Stomach (tissue), 9 donors: ENCODE measurements around the gene FRMD8. TPM values are rescaled to one million over a fixed set of nuclear protein-coding genes. Genes with fewer than 3 reads are reported as not detected.

Experiments
- DNase-seq, 2 donors: peaks; one replicate each; pipeline versions ENCODE4 v3.0.0 to v3.0.0-alpha.2; 2013 to 2019
- H3K27ac ChIP-seq, 5 donors: fragments of 200-600 bp in 4 of 5; sonication (generic) in 4 of 5; one replicate each; pipeline ENCODE4 v1.5.1; 2013 to 2019; ENCODE audit warnings: mild to moderate bottlenecking in 1 of 5, moderate library complexity in 1 of 5
- H3K27me3 ChIP-seq, 3 donors: fragments of 200-600 bp; sonication (generic); one replicate each; pipeline ENCODE4 v1.5.1; 2017 to 2019; ENCODE audit warnings: mixed run types in 1 of 3
- H3K36me3 ChIP-seq, 4 donors: fragments of 200-600 bp; sonication (generic); 1 replicate in 3 of 4; 2 replicates in 1 of 4; pipeline ENCODE4 v1.5.1; 2016 to 2019
- H3K4me1 ChIP-seq, 4 donors: fragments of 200-600 bp; sonication (generic); one replicate each; pipeline ENCODE4 v1.5.1; 2016 to 2019
- H3K4me3 ChIP-seq, 4 donors: fragments of 200-600 bp; sonication (generic) in 3 of 4; one replicate each; pipeline ENCODE4 v1.5.1; 2016 to 2019; ENCODE audit warnings: mild to moderate bottlenecking in 1 of 4
- H3K9me3 ChIP-seq, 4 donors: fragments of 200-600 bp; sonication (generic); one replicate each; pipeline ENCODE4 v1.5.1; 2016 to 2019
- EP300 ChIP-seq: sonication (generic); formaldehyde crosslinking; IDR thresholded peaks from one replicate; pipeline ENCODE4 v1.6.1; 2017; ENCODE audit warnings: antibody characterized with exemption
- POLR2A ChIP-seq, 4 donors: fragments of 450-650 bp; IDR thresholded peaks; one replicate each; pipeline ENCODE4 v1.6.1; 2016; ENCODE audit warnings: antibody characterized with exemption in 4 of 4, control low read depth in 2 of 4, mild to moderate bottlenecking in 1 of 4, moderate library complexity in 1 of 4
- POLR2AphosphoS5 ChIP-seq, 3 donors: sonication (generic); formaldehyde crosslinking; IDR thresholded peaks; one replicate each; pipeline ENCODE4 v1.6.1; 2016; ENCODE audit warnings: antibody characterized with exemption in 3 of 3
- WGBS, 5 donors: extraction: QIAGEN DNeasy Blood & Tissue Kit in 3 of 5; methylation state at CpG; one replicate each; pipeline versions ENCODE4 v1.1.5 to v1.1.7; 2013 to 2018; 5-methylcytosine and 5-hydroxymethylcytosine counted together
- intact Hi-C: fragments of 100-400 bp; cut with DNase I; formaldehyde crosslinking; loops from one replicate; pipeline ENCODE4 v1.15.1; 2023; ENCODE audit warnings: low total_unique reads
- polyA plus RNA-seq, 3 donors: library from polyadenylated mRNA; stranded (reverse); fragments of 200-250 nt; gene quantifications; one replicate each; pipeline ENCODE4 v1.2.3, GENCODE V29; 2013
- total RNA-seq, 5 donors: library from RNA; depleted of rRNA; stranded (reverse); fragments of >200 nt; gene quantifications; one replicate each; pipeline versions ENCODE4 v1.1.0 to v1.2.3, GENCODE V29; 2014 to 2016
- TF ChIP-seq, protein P1 (sequence below), 7 experiments: fragments of 450-650 bp in 4 of 7; fragments of 200-600 bp in 3 of 7; sonication (generic) in 3 of 7; IDR thresholded peaks; one replicate each; pipeline ENCODE4 v1.5.1; 2016 to 2019; ENCODE audit warnings: antibody characterized with exemption in 7 of 7, control low read depth in 2 of 7, mild to moderate bottlenecking in 1 of 7
- donor health status: healthy with polysubstance abuse.
- donor health status: Bipolar disorder and iron deficiency.
- donor health status: healthy.

FRMD8 gene
- total and polyA plus RNA-seq, 8 donors, result 9.3 to 340 (median 20.8) TPM

- H3K36me3 ChIP-seq, result no peaks in the 10 kb centered on the region
- no peak overlapping the region for H3K27ac ChIP-seq
- H3K4me3 ChIP-seq, result no peak overlapping the region
- 75 to 83% (median 77%) methylated on average over 3 of the region's 3 CpGs for WGBS, 5 donors
- DNase-seq, result no peak
- intact Hi-C loops, result no loop called here
- H3K27me3 ChIP-seq, result no peaks in the 10 kb centered on the region
- peaks cover 0 to 18% (median 16%) of the 10 kb centered on the region in 4 donors for H3K4me1 ChIP-seq
- no peaks in the 10 kb centered on the region for H3K9me3 ChIP-seq
- no peak for TF ChIP-seq POLR2A (IDR thresholded peaks at IDR 0.05)
- no peak for TF ChIP-seq POLR2AphosphoS5 (IDR thresholded peaks at IDR 0.05)
- TF ChIP-seq, protein P1, sequence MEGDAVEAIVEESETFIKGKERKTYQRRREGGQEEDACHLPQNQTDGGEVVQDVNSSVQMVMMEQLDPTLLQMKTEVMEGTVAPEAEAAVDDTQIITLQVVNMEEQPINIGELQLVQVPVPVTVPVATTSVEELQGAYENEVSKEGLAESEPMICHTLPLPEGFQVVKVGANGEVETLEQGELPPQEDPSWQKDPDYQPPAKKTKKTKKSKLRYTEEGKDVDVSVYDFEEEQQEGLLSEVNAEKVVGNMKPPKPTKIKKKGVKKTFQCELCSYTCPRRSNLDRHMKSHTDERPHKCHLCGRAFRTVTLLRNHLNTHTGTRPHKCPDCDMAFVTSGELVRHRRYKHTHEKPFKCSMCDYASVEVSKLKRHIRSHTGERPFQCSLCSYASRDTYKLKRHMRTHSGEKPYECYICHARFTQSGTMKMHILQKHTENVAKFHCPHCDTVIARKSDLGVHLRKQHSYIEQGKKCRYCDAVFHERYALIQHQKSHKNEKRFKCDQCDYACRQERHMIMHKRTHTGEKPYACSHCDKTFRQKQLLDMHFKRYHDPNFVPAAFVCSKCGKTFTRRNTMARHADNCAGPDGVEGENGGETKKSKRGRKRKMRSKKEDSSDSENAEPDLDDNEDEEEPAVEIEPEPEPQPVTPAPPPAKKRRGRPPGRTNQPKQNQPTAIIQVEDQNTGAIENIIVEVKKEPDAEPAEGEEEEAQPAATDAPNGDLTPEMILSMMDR (IDR thresholded peaks at IDR 0.05), result no peak
- TF ChIP-seq EP300, result no peak
These were observed 22.7 kb upstream of the FRMD8 start for GRCh38 chr11:65363770-65364169.

DNA sequence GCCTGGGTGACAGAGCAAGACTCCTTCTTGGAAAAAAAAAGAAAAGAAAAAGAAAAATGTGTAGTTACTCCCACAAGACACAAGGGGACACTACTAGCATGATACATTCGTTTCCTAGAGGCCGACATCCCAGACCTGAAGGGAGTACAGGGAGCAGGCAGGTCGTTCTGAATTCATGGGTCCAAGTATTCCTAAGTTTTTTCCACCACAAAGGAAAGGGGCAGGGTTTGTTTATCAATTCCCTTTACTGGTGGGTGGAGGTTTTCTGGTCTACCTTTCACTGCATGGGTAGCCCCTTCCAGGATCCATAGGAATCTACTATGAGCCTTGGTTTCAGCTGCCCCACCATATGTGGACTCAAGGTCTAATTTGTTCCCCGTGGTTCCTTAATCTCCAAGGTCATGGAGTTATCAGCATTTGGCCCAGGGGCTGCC is 20.1 kb upstream of the FRMD8 start:
- Histone ChIP-seq H3K27ac (peak overlapping the region in 4 of 5 donors; percentile 42 to 68 (median 44)), H3K9me3 (no peaks in the 10 kb centered on the region), H3K4me1 (peaks cover 0 to 29% (median 27%) of the 10 kb centered on the region in 4 donors), H3K4me3 (no peak overlapping the region), H3K36me3 (no peaks in the 10 kb centered on the region), H3K27me3 (no peaks in the 10 kb centered on the region)
- WGBS, 5 donors, result 1 to 4% (median 2%) methylated on average over 4 of the region's 4 CpGs
- TF ChIP-seq, protein P1 (IDR thresholded peaks at IDR 0.05), result peak in 5 of 7 experiments; percentile 55 to 91 (median 76)
- no peak for TF ChIP-seq EP300
- peak in 1 of 3 donors; percentile 64 for TF ChIP-seq POLR2AphosphoS5 (IDR thresholded peaks at IDR 0.05)
- peak in 1 of 2 donors; percentile 87 for DNase-seq
- intact Hi-C loops, result loop anchor here (5.0 kb wide), 1 partner anchor 146 kb away; no protein-coding TSS in a partner anchor

- Histone ChIP-seq H3K4me1 (peaks cover 0 to 34% (median 31%) of the 10 kb centered on the region in 4 donors), H3K27me3 (no peaks in the 10 kb centered on the region), H3K4me3 (no peak overlapping the region), H3K27ac (peak overlapping the region; percentile 69 to 78 (median 76)), H3K9me3 (no peaks in the 10 kb centered on the region), H3K36me3 (no peaks in the 10 kb centered on the region)
- no peak for DNase-seq
- WGBS, 5 donors, result 62 to 80% (median 63%) methylated on average over 6 of the region's 6 CpGs
- intact Hi-C loops, result no loop called here
- TF ChIP-seq POLR2A (IDR thresholded peaks at IDR 0.05) (no peak), EP300 (no peak), POLR2AphosphoS5 (IDR thresholded peaks at IDR 0.05) (no peak)
- TF ChIP-seq, protein P1 (IDR thresholded peaks at IDR 0.05), result no peak
These were observed 15.8 kb upstream of the FRMD8 start for GRCh38 chr11:65370659-65371049.

DNA sequence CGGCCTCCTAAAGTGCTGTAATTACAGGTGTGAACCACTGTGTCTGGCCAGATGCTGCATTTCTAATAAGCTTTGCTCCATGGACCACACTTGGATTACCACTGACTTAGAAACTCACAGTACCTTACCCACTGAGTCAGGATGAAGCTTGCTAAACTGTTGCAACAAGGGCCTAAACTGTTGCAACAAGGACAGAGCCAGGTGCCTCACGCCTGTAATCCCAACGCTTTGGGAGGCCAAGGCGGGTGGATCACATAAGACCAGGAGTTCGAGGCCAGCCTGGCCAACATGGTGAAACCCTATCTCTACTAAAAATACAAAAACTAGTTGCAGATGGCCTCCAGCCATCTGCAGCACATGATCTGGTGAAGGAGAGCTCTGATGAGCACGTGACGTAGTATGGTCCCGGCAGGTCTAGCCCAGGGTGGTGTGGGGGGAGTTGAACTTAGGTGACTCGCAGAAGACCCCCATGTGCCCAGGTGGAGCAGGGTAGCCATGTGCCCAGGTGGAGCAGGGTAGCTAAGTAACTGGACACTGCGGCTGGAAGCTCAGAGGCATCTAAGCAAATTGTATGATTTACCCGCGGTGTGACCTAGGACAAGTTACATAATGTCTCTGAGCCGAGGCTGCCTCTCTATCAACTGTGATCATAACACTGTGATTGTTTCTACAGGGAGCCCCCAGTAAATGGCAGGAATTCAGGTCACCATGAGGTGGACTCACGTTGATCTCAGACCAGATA is 12.4 kb upstream of the FRMD8 start:
- H3K9me3 ChIP-seq, result no peaks in the 10 kb centered on the region
- 85 to 86% (median 86%) methylated on average over 14 of the region's 14 CpGs for WGBS, 5 donors
- H3K4me1 ChIP-seq, result peaks cover 0 to 31% (median 17%) of the 10 kb centered on the region in 4 donors
- H3K27ac ChIP-seq, result no peak overlapping the region
- H3K4me3 ChIP-seq, result no peak overlapping the region
- no peak for DNase-seq
- no peaks in the 10 kb centered on the region for H3K36me3 ChIP-seq
- H3K27me3 ChIP-seq, result no peaks in the 10 kb centered on the region
- intact Hi-C loops, result no loop called here
- TF ChIP-seq, protein P1 (IDR thresholded peaks at IDR 0.05), result no peak
- TF ChIP-seq POLR2AphosphoS5 (IDR thresholded peaks at IDR 0.05) (no peak), EP300 (no peak), POLR2A (IDR thresholded peaks at IDR 0.05) (no peak)
